GM21447 (cell line): Measurements from ENCODE around the gene ATP6V0D1.

Experiments used
- ATAC-seq: cut with Tn5 transposase; IDR thresholded peaks from one replicate; pipeline ENCODE4 v1.9.1; 2021; ENCODE audit not compliant: unreplicated experiment

The ATP6V0D1 gene

DNA sequence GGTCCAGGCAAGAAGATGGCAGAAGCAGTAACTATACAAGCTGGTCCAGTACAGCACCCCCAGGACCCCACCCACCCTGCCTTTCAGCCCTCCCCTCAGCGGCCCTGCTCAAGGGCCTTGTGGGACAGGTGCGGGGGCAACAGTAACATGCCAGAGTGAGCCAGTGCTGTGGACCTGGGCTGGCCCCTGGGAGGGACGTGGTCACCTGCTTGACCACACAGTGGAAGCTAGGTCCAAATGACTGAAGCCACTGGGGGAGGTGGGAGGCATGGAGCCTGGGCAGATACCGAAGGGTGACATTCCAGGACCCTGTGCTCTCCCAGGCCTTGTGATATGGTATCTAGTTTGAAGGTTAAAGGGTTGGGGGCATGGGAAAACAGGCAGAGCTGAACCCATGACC lies 17.3 kb downstream of the ATP6V0D1 start:
- ATAC-seq = no peak

DNA sequence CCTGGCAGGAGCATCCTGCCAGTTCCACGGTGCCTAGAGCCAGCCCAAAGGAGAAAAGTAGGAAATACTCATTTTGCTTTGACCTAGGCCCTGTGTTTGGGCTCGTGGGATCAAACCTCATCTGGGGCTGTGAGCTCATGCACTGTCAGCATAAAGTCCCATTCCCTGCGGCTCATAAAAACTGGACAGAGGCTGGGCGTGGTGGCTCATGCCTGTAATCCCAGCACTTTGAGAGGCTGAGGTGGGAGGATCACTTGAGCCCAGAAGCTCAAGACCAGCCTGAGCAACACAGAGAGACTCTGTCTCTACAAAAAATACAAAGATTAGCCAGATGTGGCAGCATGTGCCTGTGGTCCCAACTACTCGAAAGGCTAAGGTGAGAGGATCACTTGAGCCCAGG lies 17.9 kb downstream of the ATP6V0D1 start:
- ATAC-seq = no peak

DNA sequence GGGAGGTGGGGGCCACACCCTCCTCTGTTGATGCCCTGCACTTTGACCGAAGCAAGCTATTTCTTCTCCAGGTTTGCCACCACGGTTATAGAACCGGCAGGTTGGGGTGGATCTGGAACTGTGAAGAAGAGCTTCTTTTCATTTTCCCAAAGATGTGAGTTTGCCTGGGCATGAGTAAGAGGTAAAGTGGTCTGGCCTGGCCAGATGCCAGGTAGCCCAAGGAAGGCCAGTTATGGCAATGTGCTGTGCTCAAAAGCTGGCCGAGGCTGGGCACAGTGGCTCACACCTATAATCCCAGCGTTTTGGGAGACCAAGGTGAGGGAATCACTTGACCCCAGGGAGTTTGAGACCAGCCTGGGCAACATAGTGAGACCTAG lies 18.7 kb downstream of the ATP6V0D1 start:
- ATAC-seq = no peak

DNA sequence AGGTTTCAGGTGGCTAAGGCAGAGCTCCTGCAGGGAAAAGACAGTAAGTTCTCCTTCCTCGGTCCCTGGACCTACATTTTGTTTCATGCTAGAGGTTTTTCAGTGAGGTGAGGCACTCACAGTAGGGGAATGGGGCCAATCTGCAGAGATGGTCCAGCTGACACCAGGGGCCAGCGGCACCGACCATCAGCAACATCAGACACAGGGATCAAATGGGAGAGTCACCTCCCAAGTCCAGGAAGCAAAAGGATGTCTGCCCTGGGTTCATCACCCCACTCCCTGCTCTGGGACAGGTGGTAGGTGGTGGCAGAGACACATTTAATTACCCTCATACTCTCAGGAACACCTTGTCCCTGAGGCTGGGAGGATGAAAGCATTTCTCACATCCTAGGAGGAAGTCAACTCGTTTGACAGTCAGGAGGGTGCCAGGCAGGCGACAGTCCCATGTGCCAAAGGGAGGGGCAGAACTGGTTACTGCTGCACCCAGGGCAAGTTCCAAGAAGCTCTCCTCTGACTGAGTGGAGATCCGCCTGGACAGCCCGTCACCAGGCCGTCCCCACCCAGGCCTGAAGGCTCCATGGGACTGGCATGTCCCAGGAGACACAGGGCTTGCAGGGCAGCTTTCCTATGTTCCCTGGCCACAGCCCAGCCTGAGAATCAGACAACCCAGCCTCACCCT lies 19.2 kb downstream of the ATP6V0D1 start:
- ATAC-seq = no peak

DNA sequence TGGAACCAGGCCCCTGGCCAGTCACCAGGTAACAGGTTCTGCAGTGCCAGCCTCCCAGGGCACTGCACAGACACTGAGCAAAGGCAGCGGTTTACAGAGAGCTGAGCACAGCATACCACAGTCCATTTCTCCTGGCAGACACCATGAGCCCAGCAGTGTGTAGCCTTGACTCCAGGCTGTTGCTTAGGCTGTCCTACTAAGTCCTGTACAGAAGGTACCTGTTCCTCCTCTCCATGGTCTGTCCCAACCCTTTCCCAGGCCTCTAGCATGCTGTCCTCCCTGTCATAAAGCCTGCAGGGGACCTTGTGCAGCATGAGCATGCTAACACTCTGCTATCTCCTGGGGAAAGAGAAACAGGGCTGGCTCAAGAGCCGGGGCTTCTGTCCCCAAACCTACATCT lies 20.0 kb downstream of the ATP6V0D1 start:
- ATAC-seq = no peak

DNA sequence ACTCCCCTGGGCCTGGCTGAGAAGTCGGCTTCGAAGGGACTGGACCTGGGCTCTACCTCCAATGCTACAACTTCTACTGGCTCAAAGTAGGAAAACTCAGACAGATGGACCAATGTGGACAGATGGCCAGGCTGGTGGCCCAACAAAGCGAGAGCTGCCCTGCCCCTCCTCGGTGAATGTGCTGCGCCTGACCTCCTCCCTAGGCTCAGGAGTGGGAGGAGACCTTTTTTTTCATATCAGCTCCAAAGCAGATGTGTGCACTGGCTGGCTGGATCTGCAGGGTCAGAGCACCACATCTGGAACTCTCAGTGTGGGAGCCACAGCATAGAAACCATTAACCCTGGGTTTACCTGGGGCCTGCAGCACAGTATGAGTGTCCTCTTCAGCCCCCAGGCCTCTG lies 20.8 kb downstream of the ATP6V0D1 start:
- ATAC-seq = no peak

DNA sequence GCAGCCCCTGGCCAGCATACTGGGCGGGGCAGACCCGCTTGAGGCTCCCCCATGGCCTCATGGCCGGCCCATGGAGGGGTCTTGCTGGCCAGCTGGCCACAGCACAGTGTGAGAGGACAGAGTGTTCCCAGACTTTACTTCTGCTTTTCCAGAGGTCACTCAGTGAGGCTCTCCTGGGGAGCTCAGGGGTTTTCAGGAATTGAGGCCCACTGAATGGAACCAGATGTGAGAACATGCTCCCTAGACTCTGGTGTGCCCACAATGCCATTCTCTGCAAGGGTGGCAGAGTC lies 21.2 kb downstream of the ATP6V0D1 start:
- no peak for ATAC-seq

DNA sequence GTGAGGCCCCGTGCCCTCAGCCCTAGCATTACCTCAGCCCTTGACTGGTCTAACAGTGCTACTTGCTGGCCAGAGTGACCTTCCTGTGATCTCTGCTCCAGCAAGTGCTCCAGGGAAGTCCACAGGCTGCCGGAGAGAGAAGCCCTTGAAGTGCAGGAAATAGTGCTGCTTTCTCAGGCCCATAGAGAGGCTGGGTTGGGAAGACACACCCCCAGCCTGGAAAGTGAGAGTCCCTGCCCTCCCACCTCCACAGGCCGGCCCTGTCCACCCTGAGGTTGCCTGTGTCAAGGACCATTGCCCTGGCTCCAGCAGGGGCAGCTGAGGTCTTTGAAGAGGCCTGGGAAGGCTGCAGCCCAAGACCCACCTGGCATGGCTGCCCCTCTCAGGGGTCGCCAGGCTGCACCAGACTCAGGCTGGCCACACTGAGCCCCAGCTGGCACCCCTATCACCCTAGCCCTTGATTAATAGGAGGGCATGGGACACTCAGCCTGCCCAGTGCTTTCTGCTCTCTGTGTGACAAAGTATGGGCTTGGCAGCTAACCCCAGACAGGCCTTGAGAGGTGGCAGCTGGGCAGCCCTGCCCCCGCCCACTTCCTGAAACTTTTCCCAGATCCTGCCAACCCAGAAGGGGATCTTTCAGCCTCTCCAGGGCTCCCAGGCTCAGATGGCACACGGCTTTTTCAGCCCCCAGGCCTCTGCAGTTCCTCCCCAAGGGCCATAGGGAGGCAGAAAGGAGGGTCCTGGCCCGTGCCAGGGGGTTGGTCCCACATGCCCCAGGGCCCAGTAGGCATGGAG lies 21.7 kb downstream of the ATP6V0D1 start:
- no peak for ATAC-seq

DNA sequence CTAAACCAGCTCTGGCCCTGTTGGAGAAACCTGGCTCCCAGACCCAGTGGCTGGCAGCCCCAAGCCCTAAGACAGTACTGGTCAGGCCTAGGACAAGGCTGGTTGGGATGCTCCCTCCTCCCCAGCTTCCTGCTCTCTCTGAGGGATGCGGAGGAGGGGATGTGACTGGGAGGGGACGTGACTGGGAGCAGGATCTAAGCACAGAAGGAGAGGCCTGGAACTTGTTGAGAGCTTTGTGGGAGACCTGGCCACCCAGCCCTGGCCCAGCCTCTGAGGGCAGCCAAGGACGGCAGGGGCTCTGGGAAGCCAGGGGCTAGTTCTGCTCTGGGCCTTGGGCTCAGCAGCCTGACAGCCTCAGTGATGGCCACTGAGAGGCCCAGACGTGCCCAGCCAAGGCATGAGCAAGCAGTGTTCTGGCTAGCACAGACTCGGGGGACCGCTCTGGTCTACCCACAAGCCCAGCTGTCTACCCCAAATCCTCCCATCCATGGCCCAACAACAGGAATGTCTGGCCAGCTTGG lies 22.8 kb downstream of the ATP6V0D1 start:
- ATAC-seq = no peak

DNA sequence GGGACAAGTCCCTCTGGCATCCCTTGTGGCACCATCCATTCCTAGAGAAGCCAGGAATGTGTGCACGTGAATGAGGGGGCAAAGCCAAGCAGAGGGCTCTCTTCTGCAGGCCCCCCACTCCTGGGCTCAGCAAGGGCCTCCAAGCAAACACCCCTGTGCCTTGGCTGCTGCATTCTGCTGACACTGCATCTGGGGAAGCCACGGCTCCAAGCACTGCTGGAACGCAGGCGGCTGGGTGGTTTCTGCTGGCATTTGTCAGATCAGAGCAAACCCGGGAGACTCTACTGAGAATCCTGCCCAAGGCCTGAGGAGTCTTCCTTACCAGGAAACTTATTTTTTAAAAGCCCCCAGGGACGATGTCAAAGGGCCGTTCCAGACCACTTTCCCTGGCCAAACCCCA lies 23.3 kb downstream of the ATP6V0D1 start:
- ATAC-seq = no peak

DNA sequence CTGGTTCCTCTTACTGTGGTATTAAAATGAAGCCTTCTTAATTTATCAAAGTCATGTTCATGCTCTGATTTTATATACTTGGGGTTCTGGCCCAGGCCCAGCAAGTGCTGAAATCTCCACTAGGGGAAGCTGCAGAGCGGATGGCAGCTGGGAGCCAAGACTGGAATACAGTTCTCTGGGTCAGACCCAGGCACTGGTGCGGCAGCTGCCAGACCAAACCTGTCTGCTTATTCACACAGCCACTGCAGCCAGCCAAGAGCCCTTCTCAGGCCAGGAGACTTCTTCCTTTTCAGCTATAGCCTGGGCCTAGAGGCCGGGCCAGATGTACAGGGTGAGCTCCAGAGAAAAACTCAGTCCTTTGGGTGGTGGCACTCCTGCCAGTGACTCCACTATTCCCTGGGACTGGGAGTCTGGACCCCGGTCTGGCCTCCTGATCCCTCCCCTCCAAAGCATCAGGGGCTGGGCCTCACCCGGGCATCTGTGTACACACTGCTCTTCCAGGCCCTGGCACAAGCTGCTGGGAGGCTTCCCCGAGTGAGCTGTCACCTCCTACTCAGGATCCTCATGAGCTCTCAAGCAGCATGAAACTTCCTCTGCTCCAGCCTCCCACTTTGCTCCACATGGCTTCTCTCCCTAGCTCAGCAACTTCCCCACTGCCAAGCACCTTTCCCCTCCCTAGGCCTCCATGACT lies 24.4 kb downstream of the ATP6V0D1 start:
- no peak for ATAC-seq

DNA sequence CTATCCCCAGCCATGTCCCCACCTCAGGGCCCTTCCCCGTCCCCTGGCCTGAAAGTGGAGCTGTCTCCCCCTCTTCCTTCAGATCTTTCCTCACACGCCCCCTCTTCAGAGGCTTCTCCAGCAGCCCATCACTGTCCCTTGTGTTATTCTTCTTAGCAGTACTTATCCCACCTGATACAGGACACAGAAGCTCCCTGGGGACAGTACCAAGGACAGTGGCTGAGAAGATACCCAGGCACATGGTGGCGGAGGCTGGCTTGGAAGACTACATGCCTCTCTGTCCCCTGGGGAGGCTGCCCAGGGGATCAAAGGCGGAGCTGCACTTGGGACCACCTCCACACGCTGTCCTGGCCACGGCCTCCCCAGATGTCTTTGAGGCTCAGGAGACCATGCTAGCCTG lies 26.1 kb downstream of the ATP6V0D1 start:
- no peak for ATAC-seq

DNA sequence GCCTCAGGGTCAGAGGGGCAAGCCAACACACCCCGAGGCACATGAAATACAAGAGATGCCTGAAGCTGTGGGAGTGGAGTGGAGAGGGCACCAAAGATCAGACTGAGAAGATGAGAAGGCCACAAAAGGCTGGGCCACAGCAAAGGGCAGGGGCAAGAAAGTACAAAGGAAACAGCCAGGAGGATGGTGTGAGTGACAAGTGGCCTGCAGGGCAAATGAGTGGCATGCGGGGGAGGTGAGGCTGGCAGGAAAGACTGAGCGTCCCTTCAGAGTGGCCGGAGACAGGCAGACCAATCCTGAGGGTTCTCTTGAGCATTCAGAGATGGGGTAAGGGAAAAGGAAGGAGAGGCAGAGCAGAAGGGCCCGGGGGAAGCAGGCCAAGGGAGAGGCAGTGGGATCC lies 26.9 kb downstream of the ATP6V0D1 start:
- ATAC-seq = no peak

DNA sequence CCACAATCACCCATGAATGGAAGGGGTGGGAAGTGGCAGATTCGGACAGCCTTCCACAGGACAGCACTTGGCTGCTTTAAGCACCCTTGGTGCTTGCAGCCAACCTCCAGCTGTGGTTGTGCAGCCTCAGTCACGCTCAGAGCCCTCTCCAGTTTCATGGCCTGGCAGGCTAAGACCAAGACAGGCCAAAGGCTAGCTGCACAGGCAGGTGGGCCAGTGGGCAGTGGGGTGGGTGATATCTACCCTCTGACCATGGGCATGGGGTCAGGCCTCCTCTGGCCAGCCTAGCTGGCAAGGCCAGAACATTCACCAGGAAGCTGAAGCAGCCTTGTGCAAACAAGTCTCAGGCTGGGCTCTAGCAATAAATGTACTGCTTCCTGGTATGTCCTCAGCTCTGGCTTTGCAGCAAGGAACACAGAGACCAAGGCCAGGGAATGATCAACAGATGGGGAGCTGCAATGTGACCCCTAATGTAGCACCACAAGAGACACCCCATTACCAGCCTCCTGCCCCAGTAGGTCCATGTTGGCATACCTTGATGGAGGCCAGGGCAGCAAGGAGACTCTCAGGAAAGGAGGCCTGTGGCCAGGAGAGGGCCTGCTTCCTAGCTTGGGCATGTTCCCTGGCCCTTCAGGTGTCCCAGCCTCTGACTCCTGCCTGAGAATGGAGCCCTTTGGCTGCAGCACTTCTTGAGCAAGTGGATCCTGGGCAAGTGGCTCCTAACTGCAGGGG lies 29.1 kb downstream of the ATP6V0D1 start:
- no peak for ATAC-seq

DNA sequence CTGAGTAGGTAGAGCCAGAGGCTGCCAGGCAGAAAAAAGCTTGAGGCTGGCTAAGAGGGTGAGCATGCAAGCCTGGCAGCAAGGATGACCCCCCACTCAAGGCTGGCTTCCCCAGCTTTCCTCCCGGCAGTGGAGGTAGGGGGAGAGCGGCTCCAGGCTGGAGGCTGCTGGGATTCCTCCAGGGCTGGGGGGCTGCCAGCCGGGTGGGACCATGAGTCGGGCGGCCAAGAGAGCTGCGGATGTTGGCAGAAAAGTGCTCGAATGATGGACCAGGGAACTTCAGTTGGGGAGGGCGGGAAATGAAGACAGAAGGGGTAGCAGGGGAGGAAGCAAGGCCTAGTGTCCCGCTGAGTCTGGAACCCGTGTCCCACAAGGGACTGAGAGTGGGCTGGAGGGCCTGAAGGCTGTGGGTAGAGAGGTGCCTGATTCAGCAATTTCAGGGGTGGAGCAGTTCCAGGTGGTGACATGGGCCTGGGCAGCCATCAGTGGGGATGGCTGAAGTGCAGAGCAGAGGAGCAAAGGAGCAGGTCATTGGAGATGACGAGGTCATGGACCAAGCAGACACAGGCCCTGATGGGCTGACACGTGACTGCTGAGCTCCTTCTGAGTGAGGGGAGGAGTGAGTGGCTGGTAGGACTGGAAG lies 29.8 kb downstream of the ATP6V0D1 start:
- no peak for ATAC-seq

DNA sequence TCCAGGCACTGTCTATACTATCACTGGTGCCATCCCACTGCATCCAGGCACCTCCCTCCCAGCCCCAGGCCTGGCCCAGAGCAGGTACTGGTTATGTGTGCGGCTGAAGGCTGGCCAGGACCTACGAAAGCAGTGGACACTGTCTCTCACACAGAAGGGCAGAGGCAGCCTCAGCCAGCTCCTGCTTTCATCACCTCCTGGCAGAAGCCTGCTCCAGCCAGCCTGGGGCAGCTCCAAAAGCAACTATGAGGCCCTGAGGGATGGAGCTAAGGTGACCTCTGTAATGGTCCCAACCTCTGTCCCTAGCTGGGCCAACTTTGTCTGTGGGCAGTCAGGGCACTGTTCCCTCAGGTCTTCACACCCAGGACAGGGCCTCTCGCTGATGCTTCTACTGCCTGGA lies 31.2 kb downstream of the ATP6V0D1 start:
- no peak for ATAC-seq

DNA sequence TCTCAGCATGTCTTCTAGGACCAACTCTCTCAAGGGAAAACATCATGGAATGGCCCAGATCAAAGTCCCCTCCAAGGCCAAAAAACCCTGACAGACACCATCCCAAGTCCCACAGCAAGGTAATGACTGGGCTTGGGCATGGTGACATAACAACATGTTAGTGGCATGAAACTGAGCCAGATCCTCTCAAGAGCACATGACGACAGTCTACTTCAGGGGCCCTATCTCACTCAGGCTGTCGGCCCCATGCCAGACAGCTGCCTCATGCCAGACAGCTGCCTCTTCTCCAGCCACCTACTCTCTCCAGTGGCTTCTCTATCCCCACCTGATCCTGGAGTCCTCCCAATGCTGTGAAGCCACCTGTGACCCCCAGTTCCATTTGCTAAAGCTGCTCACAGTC lies 31.6 kb downstream of the ATP6V0D1 start:
- no peak for ATAC-seq

DNA sequence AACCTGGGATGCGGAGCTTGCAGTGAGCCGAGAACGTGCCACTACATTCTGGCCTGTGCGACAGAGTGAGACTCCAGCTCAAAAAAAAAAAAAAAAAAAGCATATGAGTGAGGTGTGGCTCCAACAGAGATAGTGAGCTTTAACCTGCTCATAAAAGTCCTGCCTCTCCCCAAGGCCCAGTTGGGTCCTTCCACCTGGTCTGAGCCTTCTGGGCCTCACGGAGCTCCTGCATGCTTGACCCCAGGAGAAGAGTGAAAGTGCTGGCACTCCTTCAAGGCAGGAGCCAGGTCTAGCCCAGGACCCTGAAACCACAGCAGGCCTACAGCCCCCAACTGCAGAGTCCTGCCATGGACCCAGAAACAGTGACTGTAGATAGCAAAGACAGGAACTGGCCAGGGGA lies 32.4 kb downstream of the ATP6V0D1 start:
- ATAC-seq = no peak

DNA sequence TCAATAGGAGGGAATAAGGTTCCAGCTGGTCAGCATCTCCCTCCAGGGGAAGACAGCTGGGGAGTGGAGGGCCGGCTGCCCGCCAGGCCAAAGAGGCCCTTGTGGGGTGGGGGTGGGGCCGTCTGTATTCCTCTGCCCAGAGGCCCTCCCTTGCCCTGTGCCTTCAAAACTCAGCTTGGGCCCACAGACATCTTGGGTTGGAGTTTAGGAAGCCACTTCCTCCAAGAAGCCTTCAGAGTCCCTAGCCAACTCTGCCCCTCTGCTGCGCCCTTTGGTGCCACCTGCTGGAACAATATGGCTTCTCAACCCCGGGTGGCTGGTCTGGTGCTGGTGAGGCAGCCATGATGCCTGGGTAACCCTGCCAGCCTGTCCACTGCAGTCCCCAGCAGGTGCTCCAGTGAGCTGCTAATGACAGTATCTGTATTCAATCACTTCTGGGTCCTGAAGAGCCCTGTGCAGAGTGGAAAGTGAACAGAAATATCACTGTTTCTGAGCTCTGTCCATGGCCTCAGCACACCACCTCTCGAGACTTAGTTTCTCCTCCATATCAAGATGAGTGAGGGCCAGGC lies 33.4 kb downstream of the ATP6V0D1 start:
- ATAC-seq = peak; percentile 65

DNA sequence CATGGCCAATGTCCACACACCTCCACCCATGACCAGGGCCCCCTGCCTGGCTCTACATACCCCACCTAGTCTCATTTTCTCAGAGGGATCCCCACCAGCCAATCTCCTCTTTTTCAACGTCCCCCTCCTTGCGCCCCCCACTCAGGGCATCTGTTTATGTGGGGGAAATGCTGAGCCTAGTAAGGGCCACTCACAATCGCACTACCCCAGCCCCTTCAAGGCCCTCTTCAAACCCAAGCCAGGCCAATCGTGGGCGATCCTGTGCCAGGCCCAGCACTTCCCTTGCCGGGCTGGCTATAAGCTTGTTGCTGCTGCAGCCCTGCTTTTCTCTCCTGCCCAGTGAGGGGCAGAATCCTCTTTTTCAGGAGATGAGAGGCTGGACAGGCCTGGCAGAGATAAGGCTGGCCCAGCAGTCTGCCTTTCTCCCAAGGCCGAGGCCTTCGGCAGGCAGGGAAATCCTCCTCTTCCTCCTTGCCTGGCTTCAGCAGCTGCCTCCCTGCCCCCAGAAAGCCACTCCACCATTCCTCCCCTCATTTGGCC lies 33.9 kb downstream of the ATP6V0D1 start:
- ATAC-seq = no peak
